IMR-90 (cell line): ENCODE data around the gene KCNMB2. TPM values are rescaled to one million over a fixed set of nuclear protein-coding genes. Genes with fewer than 3 reads are reported as not detected.

Experiments used
- ATAC-seq: fragments of 200-7000 bp; cut with Tn5 transposase; 2 replicates; pipeline ENCODE4 v1.9.1; 2020; ENCODE audit warnings: low read depth, mild to moderate bottlenecking, moderate library complexity
- BruUV-seq: library from RNA; stranded (reverse); fragments of 400-500 nt; replicated peaks from 2 replicates; lab custom pipeline; 2021; lab: Mats Ljungman, UMichigan
- CTCF ChIA-PET: fragments of 300-600 bp; formaldehyde crosslinking; extraction: SDS; loops from one replicate; lab custom pipeline; 2021; ENCODE audit warnings: antibody characterized with exemption; lab: Yijun Ruan, JAX
- POLR2A ChIA-PET: fragments of 300-600 bp; sonication (Branson Sonifier 250); formaldehyde crosslinking; loops from one replicate; lab custom pipeline; 2022; ENCODE audit warnings: antibody characterized with exemption; ENCODE audit not compliant: unreplicated experiment; lab: Charles Lee
- DNase-seq: peaks from one replicate; pipeline ENCODE4 v3.0.0; 2013
- H2AFZ ChIP-seq: replicated peaks from 2 replicates; pipeline ENCODE3; 2013; ENCODE audit warnings: low read length, mild to moderate bottlenecking; ENCODE audit not compliant: poor library complexity
- H2AK5ac ChIP-seq: 2 replicates; pipeline ENCODE4 v1.6.1; 2013; ENCODE audit warnings: low read depth, low read length, inconsistent platforms
- H2AK9ac ChIP-seq: replicated peaks from 2 replicates; pipeline ENCODE3; 2013; ENCODE audit warnings: mild to moderate bottlenecking, low read depth, low read length, moderate library complexity; ENCODE audit not compliant: poor library complexity
- H2BK120ac ChIP-seq: 2 replicates; pipeline ENCODE4 v1.6.1; 2013; ENCODE audit warnings: low read depth, low read length, inconsistent platforms
- H2BK15ac ChIP-seq: 3 replicates; pipeline ENCODE4 v1.6.1; 2013; ENCODE audit warnings: low read depth, low read length, inconsistent platforms
- H2BK20ac ChIP-seq: 2 replicates; pipeline ENCODE4 v1.6.1; 2013; ENCODE audit warnings: low read depth, mild to moderate bottlenecking, inconsistent platforms, low read length, moderate library complexity
- H2BK5ac ChIP-seq: 2 replicates; pipeline ENCODE4 v1.6.1; 2013; ENCODE audit warnings: mild to moderate bottlenecking, low read depth, low read length, inconsistent platforms; ENCODE audit not compliant: poor library complexity, severe bottlenecking
- H3K14ac ChIP-seq: replicated peaks from 2 replicates; pipeline ENCODE4 v1.6.1; 2013; ENCODE audit warnings: low read depth, low read length, inconsistent platforms
- H3K18ac ChIP-seq: 2 replicates; pipeline ENCODE4 v1.6.1; 2013; ENCODE audit warnings: low read depth, low read length, control low read depth
- H3K23ac ChIP-seq: 2 replicates; pipeline ENCODE4 v1.6.1; 2013; ENCODE audit warnings: low read depth, low read length, inconsistent platforms
- H3K27ac ChIP-seq: 2 replicates; pipeline ENCODE4 v1.5.1; 2013; ENCODE audit warnings: mild to moderate bottlenecking, control low read depth, low read length; ENCODE audit not compliant: insufficient read depth
- H3K27me3 ChIP-seq: 2 replicates; pipeline ENCODE4 v1.6.1; 2013; ENCODE audit warnings: low read length; ENCODE audit not compliant: control insufficient read depth, insufficient read depth
- H3K36me3 ChIP-seq: 2 replicates; pipeline ENCODE4 v1.6.1; 2013; ENCODE audit warnings: low read length, mixed read lengths; ENCODE audit not compliant: control insufficient read depth, insufficient read depth
- H3K4ac ChIP-seq: 2 replicates; pipeline ENCODE4 v1.6.1; 2013; ENCODE audit warnings: low read depth, low read length, inconsistent platforms
- H3K4me1 ChIP-seq: 2 replicates; pipeline ENCODE4 v1.6.1; 2013; ENCODE audit warnings: low read length, mixed read lengths; ENCODE audit not compliant: control insufficient read depth, insufficient read depth
- H3K4me2 ChIP-seq: 2 replicates; pipeline ENCODE4 v1.6.1; 2013; ENCODE audit warnings: low read depth, mild to moderate bottlenecking, control low read depth, low read length, moderate library complexity
- H3K4me3 ChIP-seq: 2 replicates; pipeline ENCODE4 v1.5.1; 2013; ENCODE audit warnings: low read depth, mild to moderate bottlenecking, control low read depth, low read length, moderate library complexity; ENCODE audit not compliant: insufficient read depth
- H3K56ac ChIP-seq: 2 replicates; pipeline ENCODE4 v1.6.1; 2013; ENCODE audit warnings: low read length, inconsistent platforms; ENCODE audit not compliant: insufficient read depth; ENCODE audit errors: extremely low read depth
- H3K79me1 ChIP-seq, 2 experiments: 2 replicates each; pipeline ENCODE4 v1.6.1; 2013; ENCODE audit warnings: low read length in 2 of 2, inconsistent platforms in 1 of 2, low read depth in 1 of 2
- H3K9ac ChIP-seq: 2 replicates; pipeline ENCODE4 v1.6.1; 2013; ENCODE audit warnings: low read depth, low read length, control low read depth
- H3K9me1 ChIP-seq: 2 replicates; pipeline ENCODE4 v1.6.1; 2013; ENCODE audit warnings: low read length, inconsistent platforms; ENCODE audit not compliant: insufficient read depth
- H3K9me3 ChIP-seq: 2 replicates; pipeline ENCODE4 v1.6.1; 2013; ENCODE audit warnings: low read length; ENCODE audit not compliant: control insufficient read depth, insufficient read depth
- H4K20me1 ChIP-seq: 2 replicates; pipeline ENCODE4 v1.6.1; 2013; ENCODE audit warnings: low read length, inconsistent platforms; ENCODE audit not compliant: insufficient read depth
- H4K5ac ChIP-seq: 2 replicates; pipeline ENCODE4 v1.6.1; 2013; ENCODE audit warnings: mild to moderate bottlenecking, low read depth, low read length, control low read depth
- H4K8ac ChIP-seq, 2 experiments: 2 replicates each; pipeline ENCODE4 v1.6.1; 2013; ENCODE audit warnings: low read depth in 2 of 2, low read length in 2 of 2, control low read depth in 1 of 2, inconsistent platforms in 1 of 2
- H4K91ac ChIP-seq: 2 replicates; pipeline ENCODE4 v1.6.1; 2013; ENCODE audit warnings: low read depth, low read length, inconsistent platforms; ENCODE audit not compliant: insufficient read depth
- CEBPB ChIP-seq: IDR thresholded peaks from 2 replicates; pipeline ENCODE4 v1.6.1; 2012; ENCODE audit warnings: low read depth, low read length, improper control_type of control experiment
- CTCF ChIP-seq: conservative IDR thresholded peaks from 2 replicates; pipeline ENCODE4 v1.5.1; 2012; ENCODE audit warnings: mild to moderate bottlenecking, low read depth, low read length, improper control_type of control experiment
- ELK1 ChIP-seq: fragments of 150-350 bp; IDR thresholded peaks from 2 replicates; pipeline ENCODE4 v1.6.1; 2016; ENCODE audit warnings: low read depth, mild to moderate bottlenecking, low read length, moderate library complexity, borderline replicate concordance
- FOS ChIP-seq: fragments of 150-350 bp; IDR thresholded peaks from 2 replicates; pipeline ENCODE4 v1.6.1; 2016; ENCODE audit warnings: low read depth, low read length
- MAFK ChIP-seq: IDR thresholded peaks from 2 replicates; pipeline ENCODE4 v1.6.1; 2012; ENCODE audit warnings: low read depth, low read length, improper control_type of control experiment
- POLR2A ChIP-seq: IDR thresholded peaks from 2 replicates; pipeline ENCODE4 v1.6.1; 2012; ENCODE audit warnings: mild to moderate bottlenecking, low read depth, low read length
- RFX5 ChIP-seq: IDR thresholded peaks from 2 replicates; pipeline ENCODE4 v1.8.0; 2012; ENCODE audit warnings: low read depth, mild to moderate bottlenecking, low read length, moderate library complexity
- USF2 ChIP-seq: fragments of 150-350 bp; IDR thresholded peaks from 2 replicates; pipeline ENCODE4 v1.6.1; 2017; ENCODE audit warnings: mild to moderate bottlenecking, antibody characterized with exemption, low read length, low read depth
- WGBS, 2 experiments: methylation state at CpG; one replicate each; pipeline versions ENCODE4 v1.1.5 to v1.1.7; 2013; ENCODE audit warnings: missing lambda C conversion rate in 2 of 2; ENCODE audit not compliant: insufficient read length in 1 of 2; ENCODE audit errors: extremely low coverage in 2 of 2; 5-methylcytosine and 5-hydroxymethylcytosine counted together
- dilution Hi-C: fragments of 300-500 bp; cut with HindIII; formaldehyde crosslinking; loops from one replicate; pipeline ENCODE4 v1.14.3; 2018; ENCODE audit warnings: low sequenced_read_pairs; ENCODE audit not compliant: unreplicated experiment
- in situ Hi-C: fragments of 300-500 bp; cut with MboI; formaldehyde crosslinking; loops from 3 replicates; pipeline ENCODE4 v1.14.3; 2019; ENCODE audit warnings: low sequenced_read_pairs, inconsistent platforms, mixed read lengths
- intact Hi-C: fragments of 100-400 bp; cut with micrococcal nuclease; formaldehyde crosslinking; loops from 2 replicates; pipeline ENCODE4 v1.10.0; 2022
- polyA plus RNA-seq, 3 experiments: library from polyadenylated mRNA; depleted of rRNA; stranded (reverse); fragments of >200 nt; gene quantifications; 2 replicates each; pipeline ENCODE4 v1.2.3, GENCODE V29; 2012; ENCODE audit warnings: low replicate concordance in 1 of 3
- total RNA-seq: library from RNA; depleted of rRNA; stranded (reverse); fragments of >200 nt; gene quantifications from 2 replicates; pipeline ENCODE4 v1.2.3, GENCODE V29; 2012

Gene KCNMB2
- total and polyA plus RNA-seq, 2 of the 4 experiments (the other 2 are of a cell fraction), result not detected

GRCh38 chr3:178629430-178630178 lies 93.4 kb downstream of the KCNMB2 start:
- WGBS, 2 experiments, result 80% methylated on average over 1 of the region's 2 CpGs; no CpG with 5 or more reads in 1 of the 2 experiments

More at GRCh38 chr3:178629430-178630178, 93.4 kb downstream of the KCNMB2 start:
- Histone ChIP-seq H2AK5ac (no peak overlapping the region), H2BK5ac (no peak overlapping the region), H3K23ac (no peak overlapping the region), H3K9ac (no peak overlapping the region), H3K4me3 (no peak overlapping the region), H4K5ac (no peak overlapping the region), H3K14ac (no peak overlapping the region), H2AK9ac (no peak overlapping the region), H3K9me3 (no peaks in the 10 kb centered on the region), H3K27ac (no peak overlapping the region), H2BK120ac (no peak overlapping the region), H3K27me3 (no peaks in the 10 kb centered on the region), H4K20me1 (no peaks in the 10 kb centered on the region), H3K18ac (no peak overlapping the region), H3K9me1 (no peaks in the 10 kb centered on the region), H2AFZ (no peak overlapping the region), H3K4ac (no peak overlapping the region), H4K91ac (no peak overlapping the region), H4K8ac (no peak overlapping the region), H2BK15ac (no peak overlapping the region), H3K4me2 (no peak overlapping the region), H3K4me1 (no peaks in the 10 kb centered on the region), H2BK20ac (no peak overlapping the region), H3K56ac (no peak overlapping the region), H3K79me1 (no peaks in the 10 kb centered on the region), H3K36me3 (no peaks in the 10 kb centered on the region)
- no peak for ATAC-seq
- no TSS peak for BruUV-seq
- in situ Hi-C loops (no loop called here), intact Hi-C loops (no loop called here), dilution Hi-C loops (no loop called here)
- TF ChIP-seq MAFK (no peak), CEBPB (peak; percentile 73), FOS (no peak), POLR2A (no peak), ELK1 (no peak), RFX5 (no peak), USF2 (no peak), CTCF (no peak)
- CTCF ChIA-PET, result no interaction called here
- DNase-seq, result no peak
- POLR2A ChIA-PET, result no interaction called here
